Hepatocyte (in vitro differentiated cells): ENCODE measurements around the gene CDK5R1.

Experiments used
- CTCF ChIP-seq: fragments of 200-600 bp; sonication (generic); IDR thresholded peaks from 2 replicates; pipeline ENCODE4 v1.5.1; 2016; ENCODE audit warnings: antibody characterized with exemption, mild to moderate bottlenecking; ENCODE audit not compliant: poor library complexity
- EZH2 ChIP-seq: fragments of 200-600 bp; sonication (generic); IDR thresholded peaks from 2 replicates; pipeline ENCODE4 v1.6.1; 2016; ENCODE audit warnings: antibody characterized with exemption, mild to moderate bottlenecking, borderline replicate concordance
- EZH2phosphoT487 ChIP-seq: fragments of 200-600 bp; sonication (generic); IDR thresholded peaks from one replicate; pipeline ENCODE4 v1.6.1; 2018; ENCODE audit warnings: antibody characterized with exemption, mild to moderate bottlenecking, low read depth, moderate library complexity; ENCODE audit not compliant: unreplicated experiment, severe bottlenecking

DNA sequence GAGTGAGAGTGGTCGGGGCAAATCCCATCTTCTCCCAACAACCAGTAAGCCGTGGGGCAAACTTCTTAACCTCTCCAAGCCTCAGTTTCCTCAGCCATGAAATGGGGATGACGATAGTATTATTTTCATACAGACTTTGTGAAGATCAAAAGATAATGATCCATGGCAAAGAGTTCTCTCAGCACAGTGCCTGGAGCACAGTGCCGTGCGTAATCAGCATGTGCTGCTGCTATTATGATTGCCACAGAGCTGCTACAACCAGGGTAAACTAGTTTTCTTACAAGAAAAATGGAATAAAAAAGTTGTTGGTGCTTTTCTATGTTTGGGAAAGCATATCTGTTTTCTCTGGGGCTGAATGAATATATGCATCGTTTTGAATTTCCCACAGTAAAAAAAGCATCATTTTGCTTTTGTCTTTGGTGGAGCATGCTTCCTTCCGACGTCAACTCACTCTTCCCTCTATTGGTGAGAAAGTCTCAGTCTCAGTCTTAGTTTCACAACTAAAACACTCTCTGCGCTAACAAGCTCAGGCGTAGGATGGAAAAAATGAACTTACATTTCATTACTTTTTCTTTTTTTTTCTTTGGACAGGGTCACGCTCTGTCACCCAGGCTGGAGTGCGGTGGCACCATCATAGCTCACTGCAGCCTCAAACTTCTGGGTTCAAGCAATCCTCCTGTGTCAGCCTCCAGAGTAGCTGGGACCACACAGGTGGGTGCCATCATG is 37.2 kb downstream of the CDK5R1 start:
- TF ChIP-seq CTCF (no peak), EZH2 (no peak), EZH2phosphoT487 (no peak)
